HEK293 (cell line): Measurements from ENCODE around the gene FSD1.
"Not testable (repeated sequence)": the region's sequence is repeated elsewhere in the genome, so short reads cannot be mapped to it uniquely, and the experiment has no call there.

Experiments
- CTCF ChIA-PET: fragments of 350-600 bp; formaldehyde crosslinking; extraction: SDS; loops from one replicate; lab custom pipeline; 2021; ENCODE audit warnings: antibody characterized with exemption; lab: Yijun Ruan, JAX
- POLR2A ChIA-PET: fragments of 300-600 bp; formaldehyde crosslinking; extraction: SDS; loops from one replicate; lab custom pipeline; 2020; ENCODE audit warnings: antibody characterized with exemption, inconsistent platforms; lab: Yijun Ruan, JAX
- H3K27ac ChIP-seq: fragments of 200-500 bp; sonication (Bioruptor generic); 2 replicates; pipeline ENCODE4 v1.5.1; 2014; ENCODE audit warnings: low read depth, low read length, control low read depth, inconsistent platforms; ENCODE audit errors: extremely low read depth
- H3K36me3 ChIP-seq, 2 experiments: fragments of 200-500 bp in 1 of 2; sonication (Bioruptor generic) in 1 of 2; 1 replicate in 1 of 2; 2 replicates in 1 of 2; pipeline ENCODE4 v1.5.1; 2014 to 2017; ENCODE audit warnings: inconsistent platforms in 2 of 2, low read length in 2 of 2; ENCODE audit not compliant: control insufficient read depth in 2 of 2, insufficient read depth in 1 of 2
- H3K4me1 ChIP-seq: fragments of 200-500 bp; sonication (Bioruptor generic); 2 replicates; pipeline ENCODE4 v1.5.1; 2014; ENCODE audit warnings: mild to moderate bottlenecking, low read length, inconsistent platforms; ENCODE audit not compliant: control insufficient read depth, insufficient read depth
- H3K4me3 ChIP-seq: 2 replicates; pipeline ENCODE4 v1.5.1; 2011; ENCODE audit warnings: low read depth, mild to moderate bottlenecking, control low read depth, low read length, moderate library complexity
- H3K9me3 ChIP-seq: fragments of 200-500 bp; sonication (Bioruptor generic); 2 replicates; pipeline ENCODE4 v1.5.1; 2014; ENCODE audit warnings: low read depth, low read length, inconsistent platforms; ENCODE audit not compliant: control insufficient read depth, insufficient read depth
- EGR2 ChIP-seq: fragments of 450-650 bp; formaldehyde crosslinking; IDR thresholded peaks from 2 replicates; pipeline ENCODE4 v1.5.1; 2016; ENCODE audit warnings: low read depth, missing biosample characterization, missing genetic modification characterization
- FEZF1 ChIP-seq: fragments of 450-650 bp; formaldehyde crosslinking; IDR thresholded peaks from 2 replicates; pipeline ENCODE4 v1.5.1; 2016; ENCODE audit warnings: missing biosample characterization, missing genetic modification characterization
- INSM2 ChIP-seq: fragments of 450-650 bp; formaldehyde crosslinking; IDR thresholded peaks from 2 replicates; pipeline ENCODE4 v1.5.1; 2016; ENCODE audit warnings: missing biosample characterization, missing genetic modification characterization
- KLF7 ChIP-seq: fragments of 450-650 bp; formaldehyde crosslinking; IDR thresholded peaks from 2 replicates; pipeline ENCODE4 v1.5.1; 2016; ENCODE audit warnings: missing biosample characterization, missing genetic modification characterization, borderline replicate concordance
- KLF8 ChIP-seq: fragments of 450-650 bp; formaldehyde crosslinking; IDR thresholded peaks from 2 replicates; pipeline ENCODE4 v1.5.1; 2016; ENCODE audit warnings: missing biosample characterization, missing genetic modification characterization
- MYNN ChIP-seq: fragments of 450-650 bp; formaldehyde crosslinking; IDR thresholded peaks from 2 replicates; pipeline ENCODE4 v1.5.1; 2016; ENCODE audit warnings: missing biosample characterization, missing genetic modification characterization, borderline replicate concordance
- PATZ1 ChIP-seq: fragments of 450-650 bp; formaldehyde crosslinking; IDR thresholded peaks from 2 replicates; pipeline ENCODE4 v1.5.1; 2016; ENCODE audit warnings: missing biosample characterization, missing genetic modification characterization
- SCRT2 ChIP-seq: fragments of 450-650 bp; formaldehyde crosslinking; IDR thresholded peaks from 2 replicates; pipeline ENCODE4 v1.5.1; 2016; ENCODE audit warnings: missing biosample characterization, missing genetic modification characterization
- WT1 ChIP-seq: fragments of 450-650 bp; formaldehyde crosslinking; IDR thresholded peaks from 2 replicates; pipeline ENCODE4 v1.5.1; 2016; ENCODE audit warnings: missing biosample characterization, missing genetic modification characterization
- ZBTB6 ChIP-seq: fragments of 450-650 bp; formaldehyde crosslinking; IDR thresholded peaks from 2 replicates; pipeline ENCODE4 v1.5.1; 2017; ENCODE audit warnings: missing biosample characterization, missing genetic modification characterization
- ZFHX2 ChIP-seq: fragments of 450-650 bp; formaldehyde crosslinking; conservative IDR thresholded peaks from 2 replicates; pipeline ENCODE4 v1.5.1; 2016; ENCODE audit warnings: missing biosample characterization, missing genetic modification characterization
- ZFP37 ChIP-seq: fragments of 450-650 bp; formaldehyde crosslinking; IDR thresholded peaks from 2 replicates; pipeline ENCODE4 v1.5.1; 2016; ENCODE audit warnings: missing biosample characterization, missing genetic modification characterization
- ZNF132 ChIP-seq: fragments of 450-650 bp; formaldehyde crosslinking; IDR thresholded peaks from 2 replicates; pipeline ENCODE4 v1.5.1; 2017; ENCODE audit warnings: missing biosample characterization, missing genetic modification characterization, borderline replicate concordance
- ZNF18 ChIP-seq: fragments of 450-650 bp; formaldehyde crosslinking; IDR thresholded peaks from 2 replicates; pipeline ENCODE4 v1.5.1; 2016; ENCODE audit warnings: missing biosample characterization, missing genetic modification characterization
- ZNF248 ChIP-seq: fragments of 450-650 bp; formaldehyde crosslinking; IDR thresholded peaks from 2 replicates; pipeline ENCODE4 v1.5.1; 2017; ENCODE audit warnings: missing biosample characterization, missing genetic modification characterization
- ZNF335 ChIP-seq: fragments of 450-650 bp; formaldehyde crosslinking; conservative IDR thresholded peaks from 2 replicates; pipeline ENCODE4 v1.5.1; 2016; ENCODE audit warnings: missing biosample characterization, missing genetic modification characterization
- ZNF394 ChIP-seq: fragments of 450-650 bp; formaldehyde crosslinking; IDR thresholded peaks from 2 replicates; pipeline ENCODE4 v1.5.1; 2016; ENCODE audit warnings: missing biosample characterization, missing genetic modification characterization, mild to moderate bottlenecking, moderate library complexity, borderline replicate concordance
- ZNF473 ChIP-seq: fragments of 450-650 bp; formaldehyde crosslinking; IDR thresholded peaks from 2 replicates; pipeline ENCODE4 v1.5.1; 2017; ENCODE audit warnings: missing biosample characterization, missing genetic modification characterization
- ZNF624 ChIP-seq: fragments of 450-650 bp; formaldehyde crosslinking; IDR thresholded peaks from 2 replicates; pipeline ENCODE4 v1.5.1; 2017; ENCODE audit warnings: missing biosample characterization, missing genetic modification characterization
- ZNF645 ChIP-seq: fragments of 450-650 bp; formaldehyde crosslinking; IDR thresholded peaks from 2 replicates; pipeline ENCODE4; 2016; ENCODE audit warnings: missing biosample characterization, missing genetic modification characterization
- ZNF670 ChIP-seq: fragments of 450-650 bp; formaldehyde crosslinking; IDR thresholded peaks from 2 replicates; pipeline ENCODE4 v1.5.1; 2016; ENCODE audit warnings: missing biosample characterization, missing genetic modification characterization, low read depth
- ZNF677 ChIP-seq: fragments of 450-650 bp; IDR thresholded peaks from 2 replicates; pipeline ENCODE4 v1.5.0; 2018; ENCODE audit warnings: missing biosample characterization, mild to moderate bottlenecking, missing genetic modification characterization, moderate library complexity
- ZNF843 ChIP-seq: fragments of 450-650 bp; formaldehyde crosslinking; IDR thresholded peaks from 2 replicates; pipeline ENCODE4 v1.5.1; 2016; ENCODE audit warnings: missing biosample characterization, missing genetic modification characterization
- ZSCAN23 ChIP-seq: fragments of 450-650 bp; formaldehyde crosslinking; IDR thresholded peaks from 2 replicates; pipeline ENCODE4 v1.5.1; 2016; ENCODE audit warnings: missing biosample characterization, missing genetic modification characterization
- ZXDB ChIP-seq: fragments of 450-650 bp; formaldehyde crosslinking; IDR thresholded peaks from 2 replicates; pipeline ENCODE4 v1.5.1; 2016; ENCODE audit warnings: missing biosample characterization, missing genetic modification characterization
- TF ChIP-seq, protein P1 (sequence below): fragments of 450-650 bp; formaldehyde crosslinking; IDR thresholded peaks from 2 replicates; pipeline ENCODE4 v1.5.1; 2016; ENCODE audit warnings: missing biosample characterization, missing genetic modification characterization

FSD1 gene

GRCh38 chr19:4274321-4274686, 30.1 kb upstream of the FSD1 start:
- not testable (repeated sequence) for H3K9me3 ChIP-seq, H3K4me3 ChIP-seq, H3K27ac ChIP-seq, H3K36me3 ChIP-seq, H3K4me1 ChIP-seq
- CTCF ChIA-PET = interaction anchor here (0.5 to 1.0 kb wide), 2 partner anchors 78 to 400 kb away, joined by 3 to 4 read pairs; no protein-coding TSS in a partner anchor
- POLR2A ChIA-PET = interaction anchor here (1.0 kb wide), 1 partner anchor 69 kb away, joined by 3 read pairs; the partner anchor contains the start of gene MPND
- TF ChIP-seq ZNF394 (tag by site-specific recombination) = peak; percentile 34; the same call in 1 of the 2 replicates

DNA sequence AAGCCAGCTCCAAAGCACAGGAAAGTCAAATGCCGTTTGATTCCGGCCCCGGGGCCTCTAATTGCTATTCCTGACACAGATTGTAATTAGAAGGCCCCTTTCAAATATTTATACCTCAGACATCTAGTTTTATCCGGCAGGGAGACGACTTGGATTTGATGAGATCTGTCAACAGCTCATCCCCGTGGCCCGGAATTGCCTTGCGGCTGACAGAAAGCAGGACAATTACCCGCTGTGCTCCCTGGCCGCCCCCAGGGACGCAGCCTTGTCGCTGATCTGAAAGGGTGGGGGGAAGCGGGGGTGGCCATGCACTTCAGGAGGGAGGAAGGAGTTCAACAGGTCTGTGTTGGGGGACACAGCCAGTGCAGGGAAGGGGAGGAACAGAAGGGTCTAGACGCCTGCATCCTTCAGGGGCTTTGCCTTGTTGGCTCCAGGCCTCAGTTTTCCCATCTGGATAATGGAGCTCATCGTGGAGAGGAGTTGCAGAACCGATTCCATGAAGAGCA, 27.2 kb upstream of the FSD1 start:
- Histone ChIP-seq H3K27ac (no peak overlapping the region), H3K9me3 (no peaks in the 10 kb centered on the region), H3K36me3 (no peaks in the 10 kb centered on the region), H3K4me1 (no peaks in the 10 kb centered on the region; the same call in 1 of the 2 replicates), H3K4me3 (no peak overlapping the region)
- ChIA-PET CTCF (interaction anchor here (0.6 to 1.7 kb wide), 3 partner anchors 9 to 611 kb away, joined by 3 to 12 read pairs (median 8); no protein-coding TSS in a partner anchor), POLR2A (interaction anchor here (0.6 to 2.7 kb wide), 3 partner anchors 42 to 170 kb away, joined by 4 to 9 read pairs (median 5); partner anchors contain the start of gene MPND)
- TF ChIP-seq MYNN (tag by site-specific recombination) (no peak), WT1 (no peak), ZBTB6 (tag by site-specific recombination) (no peak), ZFHX2 (tag by site-specific recombination) (0 out of 2 replicates have a peak, but pooled peaks have one; percentile 20), ZNF670 (tag by site-specific recombination) (no peak), ZNF624 (tag by site-specific recombination) (no peak), ZSCAN23 (tag by site-specific recombination) (no peak), ZNF18 (tag by site-specific recombination) (no peak), ZFP37 (tag by site-specific recombination) (no peak), KLF8 (tag by site-specific recombination) (peak; percentile 40; the same call in 1 of the 2 replicates), ZNF248 (tag by site-specific recombination) (no peak), KLF7 (tag by site-specific recombination) (0 out of 2 replicates have a peak, but pooled peaks have one; percentile 23), ZXDB (tag by site-specific recombination) (no peak), ZNF645 (tag by site-specific recombination) (no peak), INSM2 (tag by site-specific recombination) (no peak), ZNF335 (no peak), PATZ1 (tag by site-specific recombination) (peak; percentile 37; the same call in 1 of the 2 replicates), ZNF677 (tag by site-specific recombination) (no peak), ZNF473 (tag by site-specific recombination) (no peak), EGR2 (tag by site-specific recombination) (0 out of 2 replicates have a peak, but pooled peaks have one; percentile 17), ZNF843 (tag by site-specific recombination) (no peak), SCRT2 (peak; percentile 89), FEZF1 (tag by site-specific recombination) (no peak), ZNF132 (tag by site-specific recombination) (no peak)
- TF ChIP-seq, protein P1, sequence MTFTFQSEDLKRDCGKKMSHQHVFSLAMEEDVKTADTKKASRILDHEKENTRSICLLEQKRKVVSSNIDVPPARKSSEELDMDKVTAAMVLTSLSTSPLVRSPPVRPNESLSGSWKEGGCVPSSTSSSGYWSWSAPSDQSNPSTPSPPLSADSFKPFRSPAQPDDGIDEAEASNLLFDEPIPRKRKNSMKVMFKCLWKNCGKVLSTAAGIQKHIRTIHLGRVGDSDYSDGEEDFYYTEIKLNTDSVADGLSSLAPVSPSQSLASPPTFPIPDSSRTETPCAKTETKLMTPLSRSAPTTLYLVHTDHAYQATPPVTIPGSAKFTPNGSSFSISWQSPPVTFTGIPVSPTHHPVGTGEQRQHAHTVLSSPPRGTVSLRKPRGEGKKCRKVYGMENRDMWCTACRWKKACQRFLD (tag by site-specific recombination) = no peak
